Keratinocyte (primary cell): ENCODE results near the gene RPL35A. TPM values are rescaled to one million over a fixed set of nuclear protein-coding genes. Genes with fewer than 3 reads are reported as not detected.
A peak's percentile ranks its signal among the peaks of the same experiment; 100 is the strongest.
"Not testable (repeated sequence)": the region's sequence is repeated elsewhere in the genome, so short reads cannot be mapped to it uniquely, and the experiment has no call there.

Source experiments
- DNase-seq: peaks from one replicate; pipeline ENCODE4 v3.0.0-alpha.2; 2011; ENCODE audit warnings: low read depth, missing footprints, low spot score
- FAIRE-seq: peaks from 2 replicates; lab custom pipeline; 2011; peaks lifted over from hg19 to GRCh38; lab: Jason Lieb, UNC
- H2AFZ ChIP-seq: 2 replicates; pipeline ENCODE4 v1.6.0; 2012; ENCODE audit warnings: low read length, control low read depth, inconsistent platforms; ENCODE audit not compliant: control insufficient read depth
- H3K27ac ChIP-seq: 2 replicates; pipeline ENCODE4 v1.5.1; 2011; ENCODE audit warnings: low read length; ENCODE audit not compliant: control insufficient read depth, insufficient read depth
- H3K27me3 ChIP-seq: 3 replicates; pipeline ENCODE4 v1.6.0; 2011; ENCODE audit warnings: low read length; ENCODE audit not compliant: control insufficient read depth, insufficient read depth; ENCODE audit errors: extremely low read depth
- H3K36me3 ChIP-seq, 2 experiments: 2 replicates in 1 of 2; 3 replicates in 1 of 2; pipeline ENCODE4 v1.5.1; 2011; ENCODE audit warnings: low read length in 2 of 2, mild to moderate bottlenecking in 1 of 2; ENCODE audit not compliant: control insufficient read depth in 2 of 2, insufficient read depth in 2 of 2; ENCODE audit errors: extremely low read depth in 1 of 2
- H3K4me1 ChIP-seq: 3 replicates; pipeline ENCODE4 v1.5.1; 2011; ENCODE audit warnings: low read length; ENCODE audit not compliant: control insufficient read depth, insufficient read depth; ENCODE audit errors: extremely low read depth
- H3K4me2 ChIP-seq: 3 replicates; pipeline ENCODE4 v1.6.0; 2011; ENCODE audit warnings: low read depth, low read length; ENCODE audit not compliant: control insufficient read depth, insufficient read depth; ENCODE audit errors: extremely low read depth
- H3K4me3 ChIP-seq, 3 experiments: fragments of 200-600 bp in 1 of 3; sonication (generic) in 1 of 3; 2 replicates in 2 of 3; 3 replicates in 1 of 3; pipeline ENCODE4 v1.5.1; 2011 to 2016; ENCODE audit warnings: low read length in 3 of 3, mild to moderate bottlenecking in 3 of 3, control low read depth in 2 of 3, inconsistent platforms in 1 of 3, low read depth in 1 of 3, mixed read lengths in 1 of 3, mixed run types in 1 of 3, moderate library complexity in 1 of 3; ENCODE audit not compliant: control insufficient read depth in 2 of 3, insufficient read depth in 2 of 3; ENCODE audit errors: extremely low read depth in 1 of 3
- H3K79me2 ChIP-seq: 2 replicates; pipeline ENCODE4 v1.6.0; 2012; ENCODE audit warnings: low read length; ENCODE audit not compliant: control insufficient read depth, insufficient read depth
- H3K9ac ChIP-seq: 3 replicates; pipeline ENCODE4 v1.6.0; 2011; ENCODE audit warnings: low read length; ENCODE audit not compliant: control insufficient read depth, insufficient read depth; ENCODE audit errors: extremely low read depth
- H3K9me1 ChIP-seq: 3 replicates; pipeline ENCODE4 v1.6.0; 2011; ENCODE audit warnings: low read length; ENCODE audit not compliant: control insufficient read depth, insufficient read depth; ENCODE audit errors: extremely low read depth
- H3K9me3 ChIP-seq: 2 replicates; pipeline ENCODE4 v1.5.1; 2012; ENCODE audit warnings: low read depth, low read length; ENCODE audit not compliant: control insufficient read depth
- H4K20me1 ChIP-seq: 3 replicates; pipeline ENCODE4 v1.6.0; 2011; ENCODE audit warnings: low read length; ENCODE audit not compliant: control insufficient read depth, insufficient read depth; ENCODE audit errors: extremely low read depth
- CTCF ChIP-seq, 3 experiments: IDR thresholded peaks in 1 of 3; conservative IDR thresholded peaks in 1 of 3; optimal IDR thresholded peaks in 1 of 3; 2 replicates in 2 of 3; 3 replicates in 1 of 3; pipeline versions ENCODE3 to v1.5.1; 2011; ENCODE audit warnings: low read length in 3 of 3, mild to moderate bottlenecking in 3 of 3, moderate library complexity in 2 of 3, control low read depth in 1 of 3, inconsistent platforms in 1 of 3; ENCODE audit not compliant: insufficient read depth in 2 of 3; ENCODE audit errors: extremely low read depth in 1 of 3
- EZH2 ChIP-seq: IDR thresholded peaks from one replicate; pipeline ENCODE4 v1.6.1; 2012; ENCODE audit warnings: inconsistent platforms, mild to moderate bottlenecking, low read length, moderate library complexity
- dilution Hi-C: fragments of 300-500 bp; cut with MboI; formaldehyde crosslinking; loops from one replicate; pipeline ENCODE4 v1.7.0; 2020; ENCODE audit warnings: low sequenced_read_pairs; ENCODE audit not compliant: extremely low pct_ligation_motif_present
- polyA plus RNA-seq, 5 experiments: library from polyadenylated mRNA; depleted of rRNA in 3 of 5; stranded (reverse) in 3 of 5; stranded (forward) in 1 of 5; unstranded in 1 of 5; fragments of >200 nt; gene quantifications; 1 replicate in 1 of 5; 2 replicates in 3 of 5; 3 replicates in 1 of 5; pipeline versions ENCODE4 v1.2.1 to v1.2.3, GENCODE V29; 2011 to 2012; ENCODE audit warnings: missing spikeins in 2 of 5, low read depth in 1 of 5, low replicate concordance in 1 of 5

Gene RPL35A
- polyA plus RNA-seq, 1 donor (not counting 4 experiments of a cell fraction or from before 2014, with no cell fraction given), result 1,184 TPM

GRCh38 chr3:197957790-197958133, 7.8 kb downstream of the RPL35A start:
- FAIRE-seq, result no peak
- dilution Hi-C loops, result no loop called here
- peaks cover 25 to 26% of the 10 kb centered on the region in 2 experiments for H3K36me3 ChIP-seq

GRCh38 chr3:197958346-197958745, 8.4 kb downstream of the RPL35A start:
- H3K27me3 ChIP-seq, result no peaks in the 10 kb centered on the region

More at GRCh38 chr3:197957790-197958133, 7.8 kb downstream of the RPL35A start:
- Histone ChIP-seq H4K20me1 (peaks cover 9% of the 10 kb centered on the region), H3K9me3 (no peaks in the 10 kb centered on the region), H3K9ac (no peak overlapping the region), H3K4me3 (no peak overlapping the region), H3K9me1 (no peaks in the 10 kb centered on the region), H3K4me1 (peaks cover 24% of the 10 kb centered on the region), H2AFZ (no peak overlapping the region), H3K27me3 (no peaks in the 10 kb centered on the region), H3K79me2 (peaks cover 17% of the 10 kb centered on the region), H3K4me2 (no peak overlapping the region), H3K27ac (no peak overlapping the region)
- DNase-seq, result no peak
- no peak for TF ChIP-seq CTCF (optimal IDR thresholded peaks at IDR 0.05 in 1 of 3, IDR thresholded peaks at IDR 0.05 in 1 of 3, conservative IDR thresholded peaks at IDR 0.05 in 1 of 3; ENCODE audit: extremely low read depth in 1 of 3, insufficient read depth in 2 of 3, low read length in 3 of 3)
- no peak for TF ChIP-seq EZH2

GRCh38 chr3:197958848-197959247, 8.9 kb downstream of the RPL35A start:
- Histone ChIP-seq H3K36me3 (peaks cover 15 to 17% of the 10 kb centered on the region in 2 experiments), H3K4me1 (peaks cover 24% of the 10 kb centered on the region), H3K4me2 (peak overlapping the region; percentile 87), H3K9ac (peak overlapping the region; percentile 86), H3K4me3 (peak overlapping the region; percentile 50 to 86 (median 83)), H3K27ac (peak overlapping the region; percentile 84)
- H3K9me3 ChIP-seq, dilution Hi-C loops, FAIRE-seq, H2AFZ ChIP-seq, H3K27me3 ChIP-seq, H4K20me1 ChIP-seq, DNase-seq, H3K79me2 ChIP-seq, H3K9me1 ChIP-seq: not testable (repeated sequence)

More at GRCh38 chr3:197958346-197958745, 8.4 kb downstream of the RPL35A start:
- no peak for TF ChIP-seq CTCF (optimal IDR thresholded peaks at IDR 0.05 in 1 of 3, IDR thresholded peaks at IDR 0.05 in 1 of 3, conservative IDR thresholded peaks at IDR 0.05 in 1 of 3; ENCODE audit: extremely low read depth in 1 of 3, insufficient read depth in 2 of 3, low read length in 3 of 3)
- TF ChIP-seq EZH2, result no peak
- no peak overlapping the region for H2AFZ ChIP-seq
- H3K4me1 ChIP-seq, result peaks cover 24% of the 10 kb centered on the region
- peaks cover 12% of the 10 kb centered on the region for H3K79me2 ChIP-seq
- H3K9ac ChIP-seq, result no peak overlapping the region
- dilution Hi-C loops, result no loop called here
- H3K4me2 ChIP-seq, result no peak overlapping the region
- DNase-seq (no peak), FAIRE-seq (no peak)
- H3K27ac ChIP-seq, result no peak overlapping the region
- no peaks in the 10 kb centered on the region for H3K9me3 ChIP-seq
- no peak overlapping the region for H3K4me3 ChIP-seq
- peaks cover 20 to 21% of the 10 kb centered on the region in 2 experiments for H3K36me3 ChIP-seq
- H4K20me1 ChIP-seq, result peaks cover 8% of the 10 kb centered on the region
- H3K9me1 ChIP-seq, result no peaks in the 10 kb centered on the region
